HG03060 (cell line): Measurements from ENCODE around the gene OR6N1.

Source experiments
- ATAC-seq: cut with Tn5 transposase; IDR thresholded peaks from one replicate; pipeline ENCODE4 v1.9.1; 2021; ENCODE audit warnings: low read depth, moderate number of reproducible peaks; ENCODE audit not compliant: unreplicated experiment

Gene OR6N1

GRCh38 chr1:158771950-158772866 lies at the start of gene OR6N1:
OR6N1 (minus strand) TSS chr1:158772195; CDS start chr1:158766682, 5,513 bp downstream.
- no peak for ATAC-seq

- no peak for ATAC-seq
Measured at GRCh38 chr1:158821723-158822122, 49.7 kb upstream of the OR6N1 start.

- ATAC-seq, result peak; percentile 88
Measured at GRCh38 chr1:158819461-158820443, 47.8 kb upstream of the OR6N1 start.

- ATAC-seq, result no peak
Measured at GRCh38 chr1:158818975-158819431, 47.0 kb upstream of the OR6N1 start.

GRCh38 chr1:158818560-158818959 lies 46.6 kb upstream of the OR6N1 start:
- no peak for ATAC-seq

- ATAC-seq, result no peak
Measured at GRCh38 chr1:158814970-158815369, 43.0 kb upstream of the OR6N1 start.

GRCh38 chr1:158813164-158813563 lies 41.2 kb upstream of the OR6N1 start:
- no peak for ATAC-seq

GRCh38 chr1:158812336-158812735 lies 40.3 kb upstream of the OR6N1 start:
- ATAC-seq, result no peak

GRCh38 chr1:158810311-158810710 lies 38.3 kb upstream of the OR6N1 start:
- no peak for ATAC-seq

- ATAC-seq, result no peak
Measured at GRCh38 chr1:158809862-158810261, 37.9 kb upstream of the OR6N1 start.

- ATAC-seq, result no peak
Measured at GRCh38 chr1:158809256-158809655, 37.3 kb upstream of the OR6N1 start.

- no peak for ATAC-seq
Measured at GRCh38 chr1:158806916-158807536, 35.0 kb upstream of the OR6N1 start.

- ATAC-seq, result no peak
Measured at GRCh38 chr1:158803678-158804077, 31.7 kb upstream of the OR6N1 start.

GRCh38 chr1:158801396-158801795 lies 29.4 kb upstream of the OR6N1 start:
- no peak for ATAC-seq

GRCh38 chr1:158800526-158800925 lies 28.5 kb upstream of the OR6N1 start:
- no peak for ATAC-seq

- no peak for ATAC-seq
Measured at GRCh38 chr1:158799689-158800088, 27.7 kb upstream of the OR6N1 start.

GRCh38 chr1:158798531-158798930 lies 26.5 kb upstream of the OR6N1 start:
- ATAC-seq, result no peak

- ATAC-seq, result no peak
Measured at GRCh38 chr1:158794247-158794646, 22.3 kb upstream of the OR6N1 start.

- no peak for ATAC-seq
Measured at GRCh38 chr1:158793604-158794003, 21.6 kb upstream of the OR6N1 start.

GRCh38 chr1:158781104-158781503 lies 9.1 kb upstream of the OR6N1 start, which contains the start of gene OR6N2:
OR6N2 (minus strand) TSS chr1:158781204; CDS start chr1:158777635, 3,569 bp downstream.
- no peak for ATAC-seq
